Smooth muscle cell (in vitro differentiated cells): ENCODE results near the gene PLD4. TPM values are rescaled to one million over a fixed set of nuclear protein-coding genes. Genes with fewer than 3 reads are reported as not detected.

Source experiments
- DNase-seq: peaks from one replicate; lab custom pipeline; 2025; ENCODE audit not compliant: unreplicated experiment; lab: John Stamatoyannopoulos, UW
- H2AFZ ChIP-seq: fragments of 200-600 bp; sonication (generic); 2 replicates; pipeline ENCODE4 v1.6.0; 2016; ENCODE audit warnings: antibody characterized with exemption, low read depth, mild to moderate bottlenecking
- H3F3A ChIP-seq: fragments of 200-600 bp; sonication (generic); 2 replicates; pipeline ENCODE4 v1.6.0; 2017; ENCODE audit warnings: antibody characterized with exemption, low read depth
- H3K27ac ChIP-seq: fragments of 200-600 bp; sonication (generic); 2 replicates; pipeline ENCODE4 v1.5.1; 2016; ENCODE audit warnings: low read depth, mild to moderate bottlenecking
- H3K27me3 ChIP-seq: fragments of 200-600 bp; sonication (generic); 2 replicates; pipeline ENCODE4 v1.6.1; 2016; ENCODE audit warnings: low read depth, mild to moderate bottlenecking
- H3K36me3 ChIP-seq: fragments of 200-600 bp; sonication (generic); 2 replicates; pipeline ENCODE4 v1.5.1; 2016; ENCODE audit warnings: low read depth
- H3K4me1 ChIP-seq: fragments of 200-600 bp; sonication (generic); 2 replicates; pipeline ENCODE4 v1.5.1; 2016; ENCODE audit warnings: low read depth
- H3K4me2 ChIP-seq: fragments of 200-600 bp; sonication (generic); 2 replicates; pipeline ENCODE4 v1.6.0; 2016; ENCODE audit warnings: mild to moderate bottlenecking
- H3K4me3 ChIP-seq: fragments of 200-600 bp; sonication (generic); 2 replicates; pipeline ENCODE4 v1.5.1; 2016; ENCODE audit warnings: mild to moderate bottlenecking
- H3K79me2 ChIP-seq: fragments of 200-600 bp; sonication (generic); 2 replicates; pipeline ENCODE4 v1.6.0; 2016; ENCODE audit warnings: low read depth, mild to moderate bottlenecking
- H3K9ac ChIP-seq: fragments of 200-600 bp; sonication (generic); 2 replicates; pipeline ENCODE4 v1.6.0; 2016; ENCODE audit warnings: low read depth
- H3K9me3 ChIP-seq: fragments of 200-600 bp; sonication (generic); replicated peaks from 2 replicates; pipeline ENCODE4 v1.5.1; 2016; ENCODE audit warnings: low read depth
- H4K20me1 ChIP-seq: fragments of 200-600 bp; sonication (generic); 2 replicates; pipeline ENCODE4 v1.6.0; 2016; ENCODE audit warnings: low read depth
- WGBS: methylation state at CpG from one replicate; pipeline ENCODE4 v1.1.7; 2016; ENCODE audit warnings: low lambda C conversion rate; 5-methylcytosine and 5-hydroxymethylcytosine counted together
- polyA plus RNA-seq: library from polyadenylated mRNA; unstranded; fragments of >200 nt; fragmentation: Nextera tagmentation; extraction: Ambion mirVana; gene quantifications from 2 replicates; pipeline ENCODE4 v1.2.1, GENCODE V29; 2016
- total RNA-seq: library from RNA; depleted of rRNA; stranded (reverse); fragments of >200 nt; gene quantifications from 2 replicates; pipeline ENCODE4 v1.2.3, GENCODE V29; 2014
- TF ChIP-seq, protein P1 (sequence below): fragments of 200-600 bp; sonication (generic); IDR thresholded peaks from 2 replicates; pipeline ENCODE4 v1.5.1; 2017; ENCODE audit warnings: borderline replicate concordance, mild to moderate bottlenecking, antibody characterized with exemption; ENCODE audit not compliant: insufficient read depth, poor library complexity, severe bottlenecking

The PLD4 gene
- total and polyA plus RNA-seq, 2 experiments from 2014 or later = 0.06 to 0.09 TPM

DNA sequence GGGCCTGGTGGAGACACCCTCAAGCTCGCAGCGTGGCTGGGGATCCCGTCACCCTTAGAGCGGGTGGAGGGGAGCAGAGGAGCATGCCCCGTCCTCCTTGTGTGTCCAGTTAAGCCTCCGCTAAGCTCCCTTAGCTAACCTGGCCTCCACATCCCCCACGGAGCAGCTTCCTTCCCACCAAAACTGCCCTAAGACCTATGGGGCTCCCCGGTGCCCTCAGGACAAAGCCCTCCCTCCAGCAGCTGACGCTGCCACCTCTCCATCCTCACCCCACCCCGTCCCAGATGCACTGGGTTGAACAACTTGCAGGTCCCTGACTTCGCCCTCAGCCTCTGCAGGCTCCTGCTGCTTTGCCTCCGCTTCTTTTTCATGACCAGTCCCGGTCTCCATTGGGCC, 49.5 kb downstream of the PLD4 start:
- Histone ChIP-seq H3K4me2 (no peak overlapping the region), H4K20me1 (no peaks in the 10 kb centered on the region), H3K27me3 (no peaks in the 10 kb centered on the region), H3K4me3 (no peak overlapping the region), H2AFZ (no peak overlapping the region), H3K4me1 (peaks cover 29% of the 10 kb centered on the region), H3K27ac (peak overlapping the region; percentile 91), H3K79me2 (no peaks in the 10 kb centered on the region), H3K9ac (no peak overlapping the region), H3F3A (peaks cover 3% of the 10 kb centered on the region), H3K9me3 (no peaks in the 10 kb centered on the region), H3K36me3 (no peaks in the 10 kb centered on the region)
- WGBS = 88% methylated on average over 13 of the region's 13 CpGs
- TF ChIP-seq, protein P1, sequence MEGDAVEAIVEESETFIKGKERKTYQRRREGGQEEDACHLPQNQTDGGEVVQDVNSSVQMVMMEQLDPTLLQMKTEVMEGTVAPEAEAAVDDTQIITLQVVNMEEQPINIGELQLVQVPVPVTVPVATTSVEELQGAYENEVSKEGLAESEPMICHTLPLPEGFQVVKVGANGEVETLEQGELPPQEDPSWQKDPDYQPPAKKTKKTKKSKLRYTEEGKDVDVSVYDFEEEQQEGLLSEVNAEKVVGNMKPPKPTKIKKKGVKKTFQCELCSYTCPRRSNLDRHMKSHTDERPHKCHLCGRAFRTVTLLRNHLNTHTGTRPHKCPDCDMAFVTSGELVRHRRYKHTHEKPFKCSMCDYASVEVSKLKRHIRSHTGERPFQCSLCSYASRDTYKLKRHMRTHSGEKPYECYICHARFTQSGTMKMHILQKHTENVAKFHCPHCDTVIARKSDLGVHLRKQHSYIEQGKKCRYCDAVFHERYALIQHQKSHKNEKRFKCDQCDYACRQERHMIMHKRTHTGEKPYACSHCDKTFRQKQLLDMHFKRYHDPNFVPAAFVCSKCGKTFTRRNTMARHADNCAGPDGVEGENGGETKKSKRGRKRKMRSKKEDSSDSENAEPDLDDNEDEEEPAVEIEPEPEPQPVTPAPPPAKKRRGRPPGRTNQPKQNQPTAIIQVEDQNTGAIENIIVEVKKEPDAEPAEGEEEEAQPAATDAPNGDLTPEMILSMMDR = no peak
- DNase-seq = no peak

- no peaks in the 10 kb centered on the region for H3K27me3 ChIP-seq
- no peak overlapping the region for H3K27ac ChIP-seq
- H3K36me3 ChIP-seq = no peaks in the 10 kb centered on the region
- TF ChIP-seq, protein P1 = no peak
- H3K9ac ChIP-seq = no peak overlapping the region
- H3K4me1 ChIP-seq = peaks cover 29% of the 10 kb centered on the region
- no peaks in the 10 kb centered on the region for H4K20me1 ChIP-seq
- WGBS = over 99% methylated on average over 14 of the region's 14 CpGs
- H3F3A ChIP-seq = peaks cover 3% of the 10 kb centered on the region
- H3K4me3 ChIP-seq = no peak overlapping the region
- H3K9me3 ChIP-seq = no peaks in the 10 kb centered on the region
- DNase-seq = no peak
- H3K79me2 ChIP-seq = no peaks in the 10 kb centered on the region
- no peak overlapping the region for H2AFZ ChIP-seq
- no peak overlapping the region for H3K4me2 ChIP-seq
Measured at GRCh38 chr14:104974665-104975390, 50.1 kb downstream of the PLD4 start.

DNA sequence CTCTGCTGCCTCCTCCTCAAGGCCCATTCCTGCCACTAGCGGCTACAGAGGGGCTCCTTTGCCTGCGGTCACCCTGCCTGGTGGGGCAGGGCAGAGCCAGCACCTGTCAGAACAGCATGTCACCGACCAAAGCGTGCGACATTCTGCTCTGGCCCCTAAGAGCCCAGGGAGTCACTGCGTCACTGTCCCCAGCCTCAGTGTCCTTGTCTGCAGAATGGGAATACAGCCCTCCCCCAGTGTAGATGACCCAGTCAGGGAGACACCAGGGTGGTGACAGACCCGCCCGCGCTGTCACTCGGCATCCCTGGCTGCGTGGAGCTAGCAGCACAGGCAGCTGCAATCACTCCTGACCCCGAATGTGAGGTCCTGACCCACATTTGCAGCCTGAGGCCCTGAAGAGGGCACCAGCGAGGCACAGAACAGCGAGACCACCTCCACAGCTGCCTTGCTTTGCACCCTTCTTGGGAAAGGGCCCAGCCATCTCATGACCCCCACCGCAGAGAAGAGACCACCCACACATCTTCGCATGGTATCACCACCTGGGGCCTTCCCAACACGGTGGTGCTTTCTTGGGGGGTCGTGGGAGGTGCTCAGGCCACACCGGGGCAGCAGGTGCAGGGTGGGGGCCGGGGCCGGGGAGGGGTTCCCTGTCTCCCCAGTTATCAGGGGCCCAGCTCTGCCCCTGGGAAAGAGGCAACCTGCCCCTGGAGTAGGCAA, 51.0 kb downstream of the PLD4 start:
- no peak overlapping the region for H3K4me3 ChIP-seq
- no peaks in the 10 kb centered on the region for H3K36me3 ChIP-seq
- no peaks in the 10 kb centered on the region for H3K27me3 ChIP-seq
- WGBS = 68% methylated on average over 21 of the region's 21 CpGs
- no peak overlapping the region for H3K9ac ChIP-seq
- H3K4me1 ChIP-seq = peaks cover 28% of the 10 kb centered on the region
- H3K4me2 ChIP-seq = no peak overlapping the region
- no peaks in the 10 kb centered on the region for H4K20me1 ChIP-seq
- H3K79me2 ChIP-seq = no peaks in the 10 kb centered on the region
- TF ChIP-seq, protein P1 = no peak
- H3K9me3 ChIP-seq = no peaks in the 10 kb centered on the region
- no peak for DNase-seq
- peaks cover 3% of the 10 kb centered on the region for H3F3A ChIP-seq
- H2AFZ ChIP-seq = no peak overlapping the region
- H3K27ac ChIP-seq = no peak overlapping the region
